ENCODE data around the gene PARVB. TPM values are rescaled to one million over a fixed set of nuclear protein-coding genes. Genes with fewer than 3 reads are reported as not detected.

Gene PARVB
- total RNA-seq, 1 donor, result 29.3 TPM

DNA sequence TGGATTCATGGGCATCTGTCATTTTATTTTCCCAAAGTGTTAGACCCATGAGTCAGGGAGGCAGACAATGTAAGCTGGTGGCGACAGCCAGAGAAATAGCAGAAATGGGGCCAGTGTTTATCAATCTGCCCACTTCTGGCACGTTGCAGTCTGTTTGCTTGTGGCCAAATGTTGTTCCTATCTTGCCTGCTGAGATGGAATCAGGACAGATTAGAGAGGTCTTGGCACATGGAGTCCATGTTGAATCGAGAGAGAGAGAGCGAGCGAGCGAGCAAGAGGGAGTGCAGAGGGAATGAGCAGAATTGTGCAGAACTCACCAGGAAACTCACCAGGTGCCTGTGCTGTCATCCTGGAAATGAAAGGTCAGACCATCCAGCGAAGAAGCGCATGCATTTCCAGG lies 134.7 kb downstream of the PARVB start:
- Histone ChIP-seq H3K4me2 (ENCODE audit: insufficient read depth, low read length) (no peak overlapping the region), H3K79me2 (ENCODE audit: insufficient read depth, low read length) (no peaks in the 10 kb centered on the region), H3K36me3 (ENCODE audit: insufficient read depth, low read length) (no peaks in the 10 kb centered on the region), H3K9me3 (ENCODE audit: low read depth, low read length) (no peaks in the 10 kb centered on the region), H3K27ac (ENCODE audit: low read depth, low read length) (no peak overlapping the region), H3K4me3 (ENCODE audit: insufficient read depth, low read length) (no peak overlapping the region), H3K4me1 (ENCODE audit: insufficient read depth, low read length) (peaks cover 9% of the 10 kb centered on the region), H3K27me3 (ENCODE audit: insufficient read depth, low read length) (no peaks in the 10 kb centered on the region), H4K20me1 (ENCODE audit: insufficient read depth, low read length) (no peaks in the 10 kb centered on the region), H2AFZ (ENCODE audit: low read length) (no peak overlapping the region)
- TF ChIP-seq CTCF (IDR thresholded peaks at IDR 0.05; ENCODE audit: extremely low read depth, low read depth, low read length), result no peak
- no peak for DNase-seq (ENCODE audit: insufficient read length, low spot score, missing footprints)

GRCh38 chr22:44159221-44159620 lies 135.1 kb downstream of the PARVB start:
- Histone ChIP-seq H3K4me3 (ENCODE audit: insufficient read depth, low read length) (no peak overlapping the region), H3K79me2 (ENCODE audit: insufficient read depth, low read length) (no peaks in the 10 kb centered on the region), H3K4me2 (ENCODE audit: insufficient read depth, low read length) (no peak overlapping the region), H3K9me3 (ENCODE audit: low read depth, low read length) (no peaks in the 10 kb centered on the region), H4K20me1 (ENCODE audit: insufficient read depth, low read length) (no peaks in the 10 kb centered on the region), H3K27ac (ENCODE audit: low read depth, low read length) (peak overlapping the region; percentile 33), H2AFZ (ENCODE audit: low read length) (no peak overlapping the region), H3K4me1 (ENCODE audit: insufficient read depth, low read length) (peaks cover 9% of the 10 kb centered on the region), H3K36me3 (ENCODE audit: insufficient read depth, low read length) (no peaks in the 10 kb centered on the region), H3K27me3 (ENCODE audit: insufficient read depth, low read length) (no peaks in the 10 kb centered on the region)
- no peak for TF ChIP-seq CTCF (IDR thresholded peaks at IDR 0.05; ENCODE audit: extremely low read depth, low read depth, low read length)
- DNase-seq (ENCODE audit: insufficient read length, low spot score, missing footprints), result no peak

DNA sequence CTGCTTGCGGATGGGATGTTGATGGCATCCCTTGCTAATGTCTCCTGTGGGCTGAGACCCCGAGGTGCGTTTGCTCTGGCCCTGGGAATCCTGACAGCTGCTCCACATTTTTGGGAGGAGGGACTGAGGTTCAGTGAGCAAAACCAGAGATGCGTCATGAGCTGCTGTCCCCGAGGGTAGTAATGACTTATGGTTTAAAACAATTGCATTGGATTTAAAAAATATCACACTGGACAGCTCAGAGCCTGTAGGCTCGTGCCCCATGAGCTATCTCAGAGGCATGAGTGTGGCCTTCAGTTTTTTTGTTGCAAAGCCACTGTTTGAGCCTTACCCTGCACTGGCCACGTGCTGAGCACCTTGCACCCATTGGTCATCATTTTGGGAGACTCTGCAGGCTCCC lies 135.7 kb downstream of the PARVB start:
- peak overlapping the region; percentile 33 for H3K27ac ChIP-seq (ENCODE audit: low read depth, low read length)
- H4K20me1 ChIP-seq (ENCODE audit: insufficient read depth, low read length), result no peaks in the 10 kb centered on the region
- H3K9me3 ChIP-seq (ENCODE audit: low read depth, low read length), result no peaks in the 10 kb centered on the region
- H3K36me3 ChIP-seq (ENCODE audit: insufficient read depth, low read length), result no peaks in the 10 kb centered on the region
- no peak for DNase-seq (ENCODE audit: insufficient read length, low spot score, missing footprints)
- H3K4me3 ChIP-seq (ENCODE audit: insufficient read depth, low read length), result no peak overlapping the region
- H3K27me3 ChIP-seq (ENCODE audit: insufficient read depth, low read length), result no peaks in the 10 kb centered on the region
- H2AFZ ChIP-seq (ENCODE audit: low read length), result no peak overlapping the region
- no peak for TF ChIP-seq CTCF (IDR thresholded peaks at IDR 0.05; ENCODE audit: extremely low read depth, low read depth, low read length)
- no peaks in the 10 kb centered on the region for H3K79me2 ChIP-seq (ENCODE audit: insufficient read depth, low read length)
- peaks cover 9% of the 10 kb centered on the region for H3K4me1 ChIP-seq (ENCODE audit: insufficient read depth, low read length)
- H3K4me2 ChIP-seq (ENCODE audit: insufficient read depth, low read length), result no peak overlapping the region

DNA sequence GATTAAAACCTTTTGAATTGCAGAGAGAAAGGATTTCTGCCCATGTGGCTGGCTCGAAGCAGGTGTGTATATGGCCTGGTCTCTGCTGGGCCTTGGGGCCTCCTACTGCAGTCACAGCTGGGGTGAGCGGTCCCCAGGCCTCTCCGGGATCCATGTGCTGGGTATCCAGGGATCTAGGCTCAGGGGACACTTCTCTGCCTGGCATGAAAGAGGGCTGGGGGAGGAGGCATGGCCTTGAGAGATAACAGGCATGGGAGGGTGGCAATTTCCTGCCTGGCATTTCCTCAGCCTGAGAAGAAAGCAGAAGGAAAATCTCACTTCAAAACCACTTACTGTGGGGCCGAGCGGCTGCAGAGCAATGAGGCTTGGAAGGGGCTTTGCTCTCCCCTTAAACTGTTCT lies 136.3 kb downstream of the PARVB start:
- Histone ChIP-seq H3K36me3 (ENCODE audit: insufficient read depth, low read length) (no peaks in the 10 kb centered on the region), H3K9me3 (ENCODE audit: low read depth, low read length) (no peaks in the 10 kb centered on the region), H3K4me1 (ENCODE audit: insufficient read depth, low read length) (peaks cover 9% of the 10 kb centered on the region), H2AFZ (ENCODE audit: low read length) (no peak overlapping the region), H3K27ac (ENCODE audit: low read depth, low read length) (no peak overlapping the region), H3K4me3 (ENCODE audit: insufficient read depth, low read length) (no peak overlapping the region), H3K4me2 (ENCODE audit: insufficient read depth, low read length) (no peak overlapping the region), H3K27me3 (ENCODE audit: insufficient read depth, low read length) (no peaks in the 10 kb centered on the region), H3K79me2 (ENCODE audit: insufficient read depth, low read length) (no peaks in the 10 kb centered on the region), H4K20me1 (ENCODE audit: insufficient read depth, low read length) (no peaks in the 10 kb centered on the region)
- TF ChIP-seq CTCF (IDR thresholded peaks at IDR 0.05; ENCODE audit: extremely low read depth, low read depth, low read length), result no peak
- DNase-seq (ENCODE audit: insufficient read length, low spot score, missing footprints), result no peak

Measured in osteoblast (primary cell).